NCI-H2196 (cell line): Measurements from ENCODE around the gene BOC.

ENCODE experiments used
- DNase-seq: peaks from one replicate; lab custom pipeline; 2025; ENCODE audit not compliant: unreplicated experiment; lab: John Stamatoyannopoulos, UW

Gene BOC

GRCh38 chr3:113223475-113224281 is 12.3 kb downstream of the BOC start:
- no peak for DNase-seq

DNA sequence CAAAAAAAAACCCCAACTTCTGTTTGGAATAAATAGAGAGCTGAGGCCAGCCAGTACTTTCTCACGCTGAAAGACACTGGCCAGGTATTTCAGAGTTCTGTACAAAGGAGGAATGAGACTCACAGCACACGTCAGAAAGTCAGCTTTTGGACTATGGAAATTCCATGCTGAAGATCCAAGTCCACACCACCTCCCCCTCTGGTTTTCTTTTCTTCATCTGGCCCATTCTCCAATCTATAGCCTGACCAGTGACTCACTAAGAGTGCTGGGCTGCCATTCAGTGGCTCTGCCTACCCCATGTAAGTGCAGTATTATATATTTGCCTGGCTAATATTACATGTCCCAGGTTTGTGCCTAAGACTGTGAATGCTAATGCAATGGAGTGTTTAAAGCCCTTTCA is 13.9 kb downstream of the BOC start:
- DNase-seq, result no peak

DNA sequence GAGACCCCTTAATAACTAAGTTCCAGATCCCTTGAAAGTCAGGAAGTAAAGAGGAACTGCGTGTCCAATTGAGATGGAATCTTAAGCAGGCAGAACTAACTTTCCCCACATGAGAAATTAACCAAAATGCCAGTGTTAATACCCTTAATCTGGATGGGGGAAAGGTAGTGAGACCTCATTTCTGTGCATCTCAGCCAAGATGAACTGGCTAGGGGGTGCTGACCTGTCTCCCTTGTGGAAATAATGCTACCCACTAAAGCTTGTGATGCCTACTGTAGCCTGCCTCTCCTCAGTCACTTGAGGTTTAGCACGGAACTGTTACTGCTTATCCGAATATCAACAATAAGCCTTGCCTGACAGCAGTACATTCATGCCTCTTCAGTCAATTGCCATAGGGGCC is 15.1 kb downstream of the BOC start:
- no peak for DNase-seq

DNA sequence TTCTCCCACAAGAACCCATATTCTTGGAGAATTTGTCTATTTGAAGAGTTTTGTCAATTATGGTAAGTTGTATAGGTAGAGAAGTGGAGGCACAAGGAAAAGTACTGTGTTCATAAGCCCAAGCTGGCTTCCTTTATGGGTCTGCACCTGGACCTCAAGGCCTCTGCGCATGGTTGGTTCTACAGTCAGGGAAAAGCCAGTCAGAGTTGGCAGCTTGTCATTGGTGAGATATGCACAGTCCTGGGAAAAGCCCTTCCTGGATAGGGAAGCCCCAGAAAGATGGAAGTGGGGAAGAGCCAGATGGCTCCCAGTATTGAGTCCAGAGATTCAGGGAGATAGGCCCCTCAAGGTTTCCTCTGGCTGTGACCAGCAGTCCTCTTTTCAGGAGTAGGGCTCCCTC is 15.8 kb downstream of the BOC start:
- no peak for DNase-seq

DNA sequence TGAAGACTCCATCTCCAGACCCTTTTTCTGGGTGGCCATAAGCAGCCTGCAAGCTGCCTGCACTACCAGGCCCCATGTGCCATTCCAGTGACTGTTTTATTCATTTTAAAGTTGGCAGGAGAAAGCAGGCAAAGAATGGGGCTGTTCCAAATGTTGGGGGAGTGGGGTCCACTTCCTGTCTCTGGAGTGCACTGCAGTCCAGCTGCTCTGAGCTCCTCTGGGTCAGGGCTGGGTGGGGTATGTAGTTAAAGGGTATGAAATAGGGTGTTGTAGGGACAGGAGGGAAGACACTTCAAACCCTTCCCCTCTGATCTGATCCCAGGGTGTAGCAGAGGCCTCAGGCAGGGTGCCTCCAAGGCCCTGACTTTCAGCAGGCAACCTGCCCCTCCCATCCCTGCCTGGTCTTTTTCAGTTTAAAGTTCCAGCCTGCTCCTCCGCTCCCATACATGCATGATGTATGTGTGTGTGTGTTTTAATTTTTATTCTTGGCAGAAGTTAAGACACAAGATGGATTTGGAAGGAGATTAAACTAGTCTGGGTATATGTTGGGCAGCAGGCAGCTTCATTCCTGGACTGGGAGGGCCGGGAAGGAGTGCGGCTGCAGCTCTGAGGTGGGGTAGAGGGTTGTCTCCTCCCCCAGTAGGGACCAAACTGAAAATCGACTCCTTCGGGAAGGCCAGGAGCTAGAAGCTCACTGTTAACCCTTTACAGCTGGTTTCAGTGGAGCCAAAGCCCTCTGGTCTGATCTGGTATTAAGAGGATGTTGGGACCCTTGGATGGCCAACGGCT is 17.3 kb downstream of the BOC start:
- no peak for DNase-seq

- no peak for DNase-seq
Observed at GRCh38 chr3:113231391-113231790, 20.0 kb downstream of the BOC start.

- peak; percentile 67 for DNase-seq
Observed at GRCh38 chr3:113231827-113232253, 20.5 kb downstream of the BOC start.

GRCh38 chr3:113232342-113232741 is 21.0 kb downstream of the BOC start:
- DNase-seq, result no peak

GRCh38 chr3:113233497-113233896 is 22.1 kb downstream of the BOC start:
- DNase-seq, result no peak

- DNase-seq, result no peak
Observed at GRCh38 chr3:113234028-113234427, 22.7 kb downstream of the BOC start.

GRCh38 chr3:113234688-113235260 is 23.4 kb downstream of the BOC start:
- DNase-seq, result no peak

- no peak for DNase-seq
Observed at GRCh38 chr3:113238503-113238902, 27.1 kb downstream of the BOC start.

DNA sequence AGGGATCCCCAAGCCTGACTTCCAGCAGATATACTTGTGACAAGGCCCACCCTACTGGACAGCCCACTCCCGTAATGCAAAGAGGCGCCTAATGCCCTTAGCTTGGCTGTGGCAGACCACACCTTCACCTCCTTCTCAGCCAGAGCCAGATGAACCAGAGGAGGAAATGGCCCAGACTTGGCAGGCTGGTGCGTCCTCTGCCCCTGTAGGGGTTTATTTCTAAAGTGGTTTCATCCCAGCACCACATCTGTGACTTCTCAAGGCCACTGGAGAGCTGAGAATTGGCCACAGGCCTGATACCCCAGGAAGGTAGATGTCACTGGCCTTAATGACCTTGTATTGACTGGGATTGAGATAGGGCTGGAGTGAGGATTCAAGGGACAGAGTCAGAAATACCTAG is 29.5 kb downstream of the BOC start:
- no peak for DNase-seq

DNA sequence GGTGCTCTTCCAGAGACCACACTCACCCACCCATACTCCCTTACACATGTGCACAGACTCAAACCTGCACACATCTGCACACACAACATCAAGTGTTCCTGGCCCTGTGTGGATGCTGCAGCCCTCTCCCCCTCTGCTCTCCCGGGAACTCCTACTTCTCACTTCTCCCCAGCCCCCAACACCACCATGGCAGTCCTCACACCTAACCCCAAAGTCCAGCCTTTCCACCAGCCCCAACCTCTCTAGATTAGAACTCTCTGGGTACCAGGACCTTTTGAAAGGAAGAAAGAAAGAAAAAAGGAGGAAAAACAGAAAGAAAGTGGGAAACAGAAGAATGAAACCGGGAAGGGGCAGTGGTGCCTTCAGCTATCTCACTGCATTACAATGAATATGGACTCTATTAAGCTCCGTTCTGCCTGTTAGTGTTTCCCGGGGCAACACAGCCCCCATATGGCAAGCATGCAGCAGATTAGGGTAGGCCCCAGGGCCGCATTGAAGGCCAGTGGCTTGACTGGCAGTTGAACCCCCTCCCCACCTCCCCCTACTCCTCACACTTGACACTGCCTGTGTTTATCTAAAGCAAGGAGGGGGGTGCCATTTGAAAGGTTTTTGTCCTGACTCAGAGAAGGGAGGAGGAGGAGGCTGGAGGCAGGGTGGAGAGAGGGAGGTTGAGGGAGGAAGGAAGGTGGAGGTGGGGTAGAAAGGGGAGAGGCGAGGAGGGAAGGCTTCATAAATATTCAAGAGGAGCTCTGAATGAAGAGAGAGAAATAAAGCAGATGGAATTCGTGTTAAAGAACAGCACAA is 30.1 kb downstream of the BOC start:
- DNase-seq, result no peak

DNA sequence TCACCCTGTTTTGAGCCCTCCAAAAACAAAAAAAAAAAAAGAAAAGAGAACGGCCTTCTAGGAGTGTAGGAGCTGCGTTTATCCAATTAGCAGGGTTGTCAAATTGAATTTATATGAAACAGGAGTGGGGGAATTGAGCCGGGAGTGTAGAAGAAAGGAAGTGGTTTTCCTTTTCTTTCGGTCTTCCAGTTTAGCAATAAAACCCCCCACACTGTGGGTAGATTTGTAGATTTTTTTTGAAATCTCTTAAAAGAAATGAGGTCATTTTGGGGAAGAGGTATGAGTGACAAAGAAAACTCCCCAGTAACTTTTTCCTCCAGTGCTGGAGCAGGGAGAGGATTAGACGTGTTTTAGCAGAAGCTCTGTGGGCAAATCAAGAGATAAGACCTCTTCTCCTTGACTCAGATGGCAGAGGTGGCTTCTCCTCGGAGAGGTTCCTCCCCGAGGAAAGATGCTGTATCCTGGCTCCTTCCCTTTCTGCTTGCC is 30.8 kb downstream of the BOC start:
- no peak for DNase-seq

GRCh38 chr3:113243071-113243470 is 31.7 kb downstream of the BOC start:
- DNase-seq, result no peak

- DNase-seq, result no peak
Observed at GRCh38 chr3:113243846-113244245, 32.5 kb downstream of the BOC start.

DNA sequence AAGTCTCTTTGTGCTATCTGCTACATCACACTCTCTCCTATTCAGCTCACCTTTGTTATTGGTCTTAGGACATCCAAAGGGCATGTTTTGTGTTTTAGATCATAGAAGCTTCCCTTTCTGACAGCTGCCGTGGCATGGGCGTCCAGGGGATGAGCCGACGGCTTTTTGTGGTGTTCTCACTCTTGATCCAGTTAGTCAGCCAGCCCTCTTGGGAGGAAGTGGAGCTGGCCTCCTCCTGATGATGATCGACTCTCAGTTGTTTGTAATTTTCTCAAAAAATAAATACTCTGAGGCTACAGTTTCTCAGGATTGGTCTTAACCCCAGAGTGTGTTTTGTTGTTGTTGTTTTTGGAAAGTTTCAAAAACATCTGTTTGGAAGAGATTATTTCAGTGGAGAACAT is 34.4 kb downstream of the BOC start:
- DNase-seq, result no peak

DNA sequence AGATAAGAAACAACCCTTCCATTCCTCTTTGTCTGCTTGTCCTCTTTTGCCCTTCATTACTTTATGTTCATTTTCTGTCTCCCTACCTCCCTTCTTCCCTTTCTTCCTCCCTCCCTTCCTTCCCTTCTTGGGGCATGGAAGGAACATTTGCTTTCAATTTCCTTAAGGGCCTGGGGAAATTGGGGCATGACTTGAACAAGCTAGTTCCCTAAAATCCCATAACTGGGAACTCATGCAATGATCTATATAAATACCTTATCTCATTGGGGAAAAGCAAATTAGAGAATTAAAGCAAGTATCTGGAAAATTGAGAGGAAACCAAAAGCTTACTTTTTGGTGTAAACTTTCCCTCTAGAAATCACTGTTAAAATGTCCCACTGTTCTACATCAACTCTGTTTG is 35.7 kb downstream of the BOC start:
- DNase-seq, result no peak

GRCh38 chr3:113247675-113248458 is 36.5 kb downstream of the BOC start:
- DNase-seq, result no peak
